Measurements from ENCODE around the gene RFX4.

The RFX4 gene

DNA sequence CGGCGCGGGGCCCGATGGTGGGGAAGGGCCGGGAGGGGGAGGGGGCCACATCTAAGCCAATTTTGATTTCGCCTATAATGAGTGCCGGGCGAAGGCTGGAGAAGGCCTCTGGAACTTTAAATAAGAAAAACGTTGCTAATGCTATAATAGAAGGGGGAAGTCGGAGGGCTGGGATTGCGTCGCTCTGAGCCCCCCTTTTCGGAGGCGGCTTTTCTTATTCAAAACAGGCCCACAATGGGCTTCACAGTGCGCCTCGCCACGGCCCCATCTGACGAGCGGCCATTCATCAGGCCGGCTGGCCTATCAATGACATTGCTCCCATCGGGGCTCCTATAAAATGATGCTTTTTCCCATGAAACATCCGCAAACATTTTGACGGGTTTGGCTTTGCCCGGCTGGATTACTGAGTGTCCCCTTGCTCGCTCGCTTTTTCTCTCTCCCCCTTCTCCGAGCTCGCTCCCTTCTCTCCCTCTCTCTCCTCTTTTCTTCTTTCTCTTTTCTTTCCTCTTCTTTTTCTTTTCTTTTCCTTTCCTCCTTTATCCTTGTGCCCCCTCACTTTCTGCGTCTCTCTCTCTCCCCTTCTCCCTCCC is at the start of gene RFX4:
RFX4 (plus strand) TSS at position 364 of the 590 bp plus-strand sequence. CDS start 317 bp downstream, outside the sequence.
- Mint-ChIP-seq H3K36me3 (ENCODE audit: low read depth) (peaks cover 4% of the 10 kb centered on the region), H3K27me3 (ENCODE audit: low read depth) (peaks cover 100% of the 10 kb centered on the region), H3K9me3 (peaks cover 3% of the 10 kb centered on the region), H3K4me3 (peak within 1 kb of the TSS; percentile 80 to 85 (median 85)), H3K4me1 (peaks cover 40% of the 10 kb centered on the region), H3K27ac (peak within 1 kb of the TSS in 2 of 3 experiments; percentile 20 to 66)
- TF ChIP-seq, protein P1, sequence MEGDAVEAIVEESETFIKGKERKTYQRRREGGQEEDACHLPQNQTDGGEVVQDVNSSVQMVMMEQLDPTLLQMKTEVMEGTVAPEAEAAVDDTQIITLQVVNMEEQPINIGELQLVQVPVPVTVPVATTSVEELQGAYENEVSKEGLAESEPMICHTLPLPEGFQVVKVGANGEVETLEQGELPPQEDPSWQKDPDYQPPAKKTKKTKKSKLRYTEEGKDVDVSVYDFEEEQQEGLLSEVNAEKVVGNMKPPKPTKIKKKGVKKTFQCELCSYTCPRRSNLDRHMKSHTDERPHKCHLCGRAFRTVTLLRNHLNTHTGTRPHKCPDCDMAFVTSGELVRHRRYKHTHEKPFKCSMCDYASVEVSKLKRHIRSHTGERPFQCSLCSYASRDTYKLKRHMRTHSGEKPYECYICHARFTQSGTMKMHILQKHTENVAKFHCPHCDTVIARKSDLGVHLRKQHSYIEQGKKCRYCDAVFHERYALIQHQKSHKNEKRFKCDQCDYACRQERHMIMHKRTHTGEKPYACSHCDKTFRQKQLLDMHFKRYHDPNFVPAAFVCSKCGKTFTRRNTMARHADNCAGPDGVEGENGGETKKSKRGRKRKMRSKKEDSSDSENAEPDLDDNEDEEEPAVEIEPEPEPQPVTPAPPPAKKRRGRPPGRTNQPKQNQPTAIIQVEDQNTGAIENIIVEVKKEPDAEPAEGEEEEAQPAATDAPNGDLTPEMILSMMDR (IDR thresholded peaks at IDR 0.05; ENCODE audit: unreplicated experiment in 3 of 3) = no peak

DNA sequence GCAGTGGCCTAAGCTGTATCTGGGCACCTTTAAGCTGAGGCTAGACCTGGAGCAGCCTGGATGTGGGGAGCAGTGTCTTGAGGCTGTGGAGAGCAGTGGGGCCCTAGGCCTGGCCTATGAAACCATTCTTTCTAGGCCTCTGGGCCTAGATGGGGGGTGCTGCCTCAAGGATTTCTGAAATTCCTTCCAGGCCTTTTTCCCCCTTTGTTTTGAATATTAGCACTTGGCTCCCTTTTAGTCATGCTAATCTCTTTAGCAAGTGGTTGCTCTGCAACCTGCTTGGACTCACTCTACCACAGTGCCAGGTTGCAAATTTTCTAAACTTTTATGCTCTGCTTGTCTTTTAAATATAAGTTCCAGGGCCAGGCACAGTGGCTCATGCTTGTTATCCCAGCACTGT is 41.6 kb upstream of the RFX4 start:
- Mint-ChIP-seq H3K4me3 (no peak overlapping the region), H3K36me3 (ENCODE audit: low read depth) (no peaks in the 10 kb centered on the region), H3K4me1 (no peaks in the 10 kb centered on the region), H3K27me3 (ENCODE audit: low read depth) (no peaks in the 10 kb centered on the region), H3K9me3 (peaks cover 12% of the 10 kb centered on the region), H3K27ac (no peak overlapping the region)
- TF ChIP-seq, protein P1 (IDR thresholded peaks at IDR 0.05; ENCODE audit: unreplicated experiment in 3 of 3) = no peak

DNA sequence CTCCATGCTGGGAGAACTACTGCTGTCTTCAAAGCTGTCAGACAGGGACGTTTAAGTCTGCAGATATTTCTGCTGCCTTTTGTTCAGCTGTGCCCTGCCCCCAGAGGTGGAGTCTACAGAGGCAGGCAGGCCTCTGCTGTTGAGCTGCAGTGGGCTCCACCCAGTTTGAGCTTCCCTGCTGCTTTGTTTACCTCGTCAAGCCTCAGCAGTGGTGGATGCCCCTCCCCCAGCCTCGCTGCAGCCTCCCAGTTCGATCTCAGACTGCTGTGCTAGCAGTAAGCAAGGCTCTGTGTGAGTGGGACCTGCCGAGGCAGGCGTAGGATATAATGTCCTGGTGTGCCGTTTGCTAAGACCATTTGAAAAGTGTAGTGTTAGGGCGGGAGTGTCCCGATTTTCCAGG is 31.4 kb upstream of the RFX4 start:
- Mint-ChIP-seq H3K27me3 (ENCODE audit: low read depth) (peaks cover 8% of the 10 kb centered on the region), H3K36me3 (ENCODE audit: low read depth) (no peaks in the 10 kb centered on the region), H3K9me3 (peaks cover 29% of the 10 kb centered on the region), H3K4me3 (no peak overlapping the region), H3K27ac (no peak overlapping the region), H3K4me1 (no peaks in the 10 kb centered on the region)
- TF ChIP-seq, protein P1 (IDR thresholded peaks at IDR 0.05; ENCODE audit: unreplicated experiment in 3 of 3) = no peak

DNA sequence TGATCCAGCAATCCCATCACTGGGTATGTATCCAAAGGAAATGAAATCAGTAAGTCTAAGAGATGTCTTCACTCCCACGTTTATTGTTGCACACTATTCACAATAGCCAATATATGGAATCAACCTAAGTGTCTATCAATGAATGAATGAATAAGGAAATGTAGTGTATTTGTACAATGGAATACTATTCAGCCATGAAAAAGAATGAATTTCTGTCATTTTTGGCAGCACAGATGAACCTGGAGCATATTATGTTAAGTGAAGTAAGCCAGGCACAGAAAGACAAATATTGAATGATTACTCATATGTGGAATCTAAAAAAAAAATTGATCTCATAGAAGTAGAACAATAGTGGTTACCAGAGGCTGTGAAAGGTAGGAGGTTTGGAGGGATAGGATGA is 30.6 kb upstream of the RFX4 start:
- no peak overlapping the region for H3K27ac Mint-ChIP-seq
- peaks cover 8% of the 10 kb centered on the region for H3K27me3 Mint-ChIP-seq (ENCODE audit: low read depth)
- H3K9me3 Mint-ChIP-seq = peaks cover 27% of the 10 kb centered on the region
- TF ChIP-seq, protein P1 (IDR thresholded peaks at IDR 0.05; ENCODE audit: unreplicated experiment in 3 of 3) = no peak
- H3K36me3 Mint-ChIP-seq (ENCODE audit: low read depth) = no peaks in the 10 kb centered on the region
- no peaks in the 10 kb centered on the region for H3K4me1 Mint-ChIP-seq
- no peak overlapping the region for H3K4me3 Mint-ChIP-seq

DNA sequence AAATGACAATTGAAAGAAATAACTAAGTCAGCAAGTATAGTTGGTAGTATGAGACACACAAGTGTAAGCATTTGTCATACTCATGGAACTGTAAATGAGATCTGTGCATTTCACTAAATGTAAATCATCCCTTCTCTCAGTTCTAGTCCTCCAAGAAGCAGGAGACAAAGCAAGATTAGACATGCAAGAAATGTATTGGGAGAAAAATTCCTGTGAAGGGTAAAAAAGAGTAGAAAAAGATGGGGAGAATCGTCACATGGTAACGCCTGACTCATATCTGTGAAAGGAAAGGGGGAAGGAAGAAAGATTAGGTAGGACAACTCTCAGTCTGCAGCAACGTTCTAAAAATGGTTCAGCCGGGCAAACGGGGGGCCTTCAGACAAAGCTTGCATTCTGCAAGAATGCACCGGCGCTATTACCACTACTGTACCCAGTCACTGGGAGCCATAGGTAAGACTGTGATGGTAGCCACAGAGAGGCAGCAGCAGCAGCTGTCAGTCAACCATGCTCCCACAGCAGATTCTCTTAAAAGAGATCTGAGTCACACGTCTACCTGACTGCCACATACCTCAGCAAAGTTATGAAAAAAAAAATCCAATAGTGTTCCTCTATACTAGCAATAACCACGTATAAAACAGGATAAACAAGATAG is 18.0 kb upstream of the RFX4 start:
- H3K4me1 Mint-ChIP-seq = no peaks in the 10 kb centered on the region
- peaks cover 6% of the 10 kb centered on the region for H3K9me3 Mint-ChIP-seq
- no peaks in the 10 kb centered on the region for H3K36me3 Mint-ChIP-seq (ENCODE audit: low read depth)
- peaks cover 29% of the 10 kb centered on the region for H3K27me3 Mint-ChIP-seq (ENCODE audit: low read depth)
- no peak overlapping the region for H3K27ac Mint-ChIP-seq
- TF ChIP-seq, protein P1 (IDR thresholded peaks at IDR 0.05; ENCODE audit: unreplicated experiment in 3 of 3) = no peak
- H3K4me3 Mint-ChIP-seq = no peak overlapping the region

DNA sequence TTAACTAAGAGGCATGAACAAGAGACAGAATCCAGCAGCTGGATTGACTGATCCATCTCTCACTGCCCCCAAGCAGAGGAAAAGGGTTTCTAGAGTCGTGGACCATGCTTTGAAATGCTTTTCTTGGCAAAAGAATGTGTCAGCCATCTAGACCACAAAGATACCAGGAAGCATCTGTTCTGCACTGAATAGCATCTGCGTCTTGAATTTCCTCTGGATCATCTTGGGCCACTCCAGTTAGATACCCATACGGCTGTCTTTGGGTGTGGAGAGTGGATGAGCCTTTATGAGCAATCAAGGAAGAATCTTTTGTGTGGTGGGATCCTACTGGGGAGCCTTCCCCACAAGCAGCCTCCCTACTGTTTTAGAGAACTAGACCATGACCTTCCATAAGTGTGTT is 16.0 kb upstream of the RFX4 start:
- Mint-ChIP-seq H3K27me3 (ENCODE audit: low read depth) (peaks cover 32% of the 10 kb centered on the region), H3K27ac (no peak overlapping the region), H3K36me3 (ENCODE audit: low read depth) (no peaks in the 10 kb centered on the region), H3K4me1 (no peaks in the 10 kb centered on the region), H3K4me3 (no peak overlapping the region), H3K9me3 (peaks cover 6% of the 10 kb centered on the region)
- TF ChIP-seq, protein P1 (IDR thresholded peaks at IDR 0.05; ENCODE audit: unreplicated experiment in 3 of 3) = no peak
